Measurements from ENCODE around the gene SEPTIN2. TPM values are rescaled to one million over a fixed set of nuclear protein-coding genes. Genes with fewer than 3 reads are reported as not detected.

SEPTIN2 gene
- total and polyA plus RNA-seq, 11 donors: 91.2 to 237 (median 199) TPM

GRCh38 chr2:241286348-241287090 is 29.2 kb upstream of the SEPTIN2 start:
- Histone ChIP-seq H3K27me3 (no peaks in the 10 kb centered on the region), H3K4me3 (no peak overlapping the region), H3K27ac (no peak overlapping the region), H3K4me1 (peaks cover 0 to 36% (median 14%) of the 10 kb centered on the region in 12 donors), H3K36me3 (peaks cover 0 to 5% (median 0%) of the 10 kb centered on the region in 9 donors), H3K9me3 (no peaks in the 10 kb centered on the region)
- no peak for ATAC-seq
- WGBS, 4 donors: 93 to 95% (median 94%) methylated on average over 9 of the region's 9 CpGs
- DNase-seq: no peak
- TF ChIP-seq POLR2A (IDR thresholded peaks at IDR 0.05) (no peak), CTCF (IDR thresholded peaks at IDR 0.05) (no peak)
- intact Hi-C loops (cut with DNase I): no loop called here

GRCh38 chr2:241288324-241288888 is 27.3 kb upstream of the SEPTIN2 start:
- Histone ChIP-seq H3K27me3 (no peaks in the 10 kb centered on the region), H3K27ac (no peak overlapping the region), H3K36me3 (peaks cover 0 to 5% (median 0%) of the 10 kb centered on the region in 9 donors), H3K9me3 (no peaks in the 10 kb centered on the region), H3K4me3 (no peak overlapping the region), H3K4me1 (peaks cover 0 to 39% (median 15%) of the 10 kb centered on the region in 12 donors)
- TF ChIP-seq CTCF (IDR thresholded peaks at IDR 0.05): no peak
- no peak for TF ChIP-seq POLR2A (IDR thresholded peaks at IDR 0.05)
- ATAC-seq (peak in 1 of 4 donors; percentile 28), DNase-seq (no peak)
- WGBS, 4 donors: 67 to 75% (median 70%) methylated on average over 3 of the region's 3 CpGs
- intact Hi-C loops (cut with DNase I): loop anchor here in 1 of 10 donors (2.0 kb wide), 1 partner anchor 14 kb away; no protein-coding TSS in a partner anchor

GRCh38 chr2:241289053-241289452 is 26.7 kb upstream of the SEPTIN2 start:
- no peak overlapping the region for H3K27ac ChIP-seq
- H3K36me3 ChIP-seq: peaks cover 0 to 5% (median 0%) of the 10 kb centered on the region in 9 donors
- DNase-seq (no peak), ATAC-seq (peak in 1 of 4 donors; percentile 53)
- H3K9me3 ChIP-seq: no peaks in the 10 kb centered on the region
- TF ChIP-seq CTCF (IDR thresholded peaks at IDR 0.05) (no peak), POLR2A (IDR thresholded peaks at IDR 0.05) (no peak)
- H3K4me1 ChIP-seq: peaks cover 0 to 39% (median 15%) of the 10 kb centered on the region in 12 donors
- no peaks in the 10 kb centered on the region for H3K27me3 ChIP-seq
- 52 to 72% (median 60%) methylated on average over 4 of the region's 4 CpGs for WGBS, 4 donors
- intact Hi-C loops (cut with DNase I): loop anchor here in 1 of 10 donors (2.0 kb wide), 1 partner anchor 14 kb away; no protein-coding TSS in a partner anchor
- H3K4me3 ChIP-seq: no peak overlapping the region

- no peak for DNase-seq
- TF ChIP-seq POLR2A (IDR thresholded peaks at IDR 0.05): no peak
- no peak for TF ChIP-seq CTCF (IDR thresholded peaks at IDR 0.05)
- intact Hi-C loops (cut with DNase I): loop anchor here in 1 of 10 donors (2.0 kb wide), 1 partner anchor 13 kb away; no protein-coding TSS in a partner anchor
- Histone ChIP-seq H3K27me3 (no peaks in the 10 kb centered on the region), H3K4me1 (peaks cover 0 to 39% (median 15%) of the 10 kb centered on the region in 12 donors), H3K9me3 (no peaks in the 10 kb centered on the region), H3K36me3 (peaks cover 0 to 5% (median 0%) of the 10 kb centered on the region in 9 donors), H3K27ac (no peak overlapping the region), H3K4me3 (no peak overlapping the region)
- 49 to 56% (median 52%) methylated on average over 3 of the region's 3 CpGs for WGBS, 4 donors
- peak in 2 of 4 donors; percentile 34 to 44 for ATAC-seq
These were observed 26.1 kb upstream of the SEPTIN2 start for GRCh38 chr2:241289597-241289996.

Measured in heart left ventricle (tissue), 16 donors.